ENCODE data around the gene TTC9C.

The TTC9C gene

GRCh38 chr11:62709247-62710000 is 18.9 kb upstream of the TTC9C start:
- H3K4me1 ChIP-seq (ENCODE audit: control insufficient read depth, insufficient read depth, low read length), result peaks cover 31% of the 10 kb centered on the region
- 7 to 10% methylated on average over 47 of the region's 47 CpGs for WGBS, 2 experiments
- no peaks in the 10 kb centered on the region for H3K27me3 ChIP-seq (ENCODE audit: control insufficient read depth, insufficient read depth, low read length, poor library complexity, severe bottlenecking)
- no peaks in the 10 kb centered on the region for H3K9me3 ChIP-seq (ENCODE audit: control insufficient read depth, low read length)
- H3K4me3 ChIP-seq (ENCODE audit: insufficient read depth, low read depth, low read length), result peak overlapping the region; percentile 32
- peaks cover 29% of the 10 kb centered on the region for H3K36me3 ChIP-seq (ENCODE audit: control insufficient read depth, insufficient read depth, low read length)
- peak overlapping the region; percentile 95 for H3K27ac ChIP-seq (ENCODE audit: insufficient read depth, low read depth, low read length, poor library complexity, severe bottlenecking)

GRCh38 chr11:62710001-62710345 is 18.3 kb upstream of the TTC9C start:
- H3K4me3 ChIP-seq (ENCODE audit: insufficient read depth, low read depth, low read length), result peak overlapping the region; percentile 32
- H3K4me1 ChIP-seq (ENCODE audit: control insufficient read depth, insufficient read depth, low read length), result peaks cover 30% of the 10 kb centered on the region
- H3K27ac ChIP-seq (ENCODE audit: insufficient read depth, low read depth, low read length, poor library complexity, severe bottlenecking), result peak overlapping the region; percentile 95
- WGBS, 2 experiments, result 82 to 84% methylated on average over 7 of the region's 7 CpGs
- H3K9me3 ChIP-seq (ENCODE audit: control insufficient read depth, low read length), result no peaks in the 10 kb centered on the region
- H3K36me3 ChIP-seq (ENCODE audit: control insufficient read depth, insufficient read depth, low read length), result peaks cover 29% of the 10 kb centered on the region
- no peaks in the 10 kb centered on the region for H3K27me3 ChIP-seq (ENCODE audit: control insufficient read depth, insufficient read depth, low read length, poor library complexity, severe bottlenecking)

DNA sequence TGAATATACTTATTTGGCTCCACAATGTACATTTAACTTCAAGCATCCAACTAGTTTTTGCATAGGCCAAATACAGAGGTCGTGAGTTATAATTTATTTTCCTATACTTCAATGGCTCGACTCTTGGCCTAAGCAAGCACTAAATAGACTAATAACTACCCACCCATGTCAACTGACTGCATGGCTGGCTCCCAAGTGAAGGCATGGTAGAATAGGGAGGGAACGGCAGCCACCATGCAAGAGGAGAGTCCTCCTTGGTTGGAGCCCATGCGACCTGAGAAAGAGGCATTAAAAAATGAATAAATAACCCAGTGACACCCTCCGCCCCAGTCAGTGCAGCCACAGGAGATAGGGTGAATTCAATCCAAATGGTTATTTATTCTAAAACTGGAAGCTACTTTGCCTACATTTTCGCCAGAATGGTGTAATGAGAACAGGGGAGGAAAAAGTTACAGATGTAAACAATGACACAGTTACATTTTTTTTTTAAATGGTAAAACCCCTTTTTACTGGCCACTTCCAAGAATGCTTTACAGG is 15.9 kb upstream of the TTC9C start:
- H3K36me3 ChIP-seq (ENCODE audit: control insufficient read depth, insufficient read depth, low read length), result peaks cover 50% of the 10 kb centered on the region
- H3K27ac ChIP-seq (ENCODE audit: insufficient read depth, low read depth, low read length, poor library complexity, severe bottlenecking), result no peak overlapping the region
- 92 to 95% methylated on average over 5 to 6 of the region's 6 CpGs for WGBS, 2 experiments

GRCh38 chr11:62712861-62713260 is 15.4 kb upstream of the TTC9C start:
- H3K27me3 ChIP-seq (ENCODE audit: control insufficient read depth, insufficient read depth, low read length, poor library complexity, severe bottlenecking), result no peaks in the 10 kb centered on the region
- H3K4me3 ChIP-seq (ENCODE audit: insufficient read depth, low read depth, low read length), result no peak overlapping the region
- H3K36me3 ChIP-seq (ENCODE audit: control insufficient read depth, insufficient read depth, low read length), result peaks cover 56% of the 10 kb centered on the region
- H3K27ac ChIP-seq (ENCODE audit: insufficient read depth, low read depth, low read length, poor library complexity, severe bottlenecking), result no peak overlapping the region
- H3K9me3 ChIP-seq (ENCODE audit: control insufficient read depth, low read length), result no peaks in the 10 kb centered on the region
- H3K4me1 ChIP-seq (ENCODE audit: control insufficient read depth, insufficient read depth, low read length), result peaks cover 13% of the 10 kb centered on the region
- WGBS, 2 experiments, result 94% methylated on average over 3 of the region's 3 CpGs

More for the DNA sequence above, 15.9 kb upstream of the TTC9C start:
- H3K4me3 ChIP-seq (ENCODE audit: insufficient read depth, low read depth, low read length), result no peak overlapping the region
- peaks cover 18% of the 10 kb centered on the region for H3K4me1 ChIP-seq (ENCODE audit: control insufficient read depth, insufficient read depth, low read length)
- H3K9me3 ChIP-seq (ENCODE audit: control insufficient read depth, low read length), result no peaks in the 10 kb centered on the region
- H3K27me3 ChIP-seq (ENCODE audit: control insufficient read depth, insufficient read depth, low read length, poor library complexity, severe bottlenecking), result no peaks in the 10 kb centered on the region

- peaks cover 60% of the 10 kb centered on the region for H3K36me3 ChIP-seq (ENCODE audit: control insufficient read depth, insufficient read depth, low read length)
- WGBS, 2 experiments, result 94 to 100% methylated on average over 2 of the region's 2 CpGs
Measured at GRCh38 chr11:62713343-62713742, 14.9 kb upstream of the TTC9C start.

GRCh38 chr11:62715150-62716130 is 12.8 kb upstream of the TTC9C start:
- no peaks in the 10 kb centered on the region for H3K4me1 ChIP-seq (ENCODE audit: control insufficient read depth, insufficient read depth, low read length)
- no peak overlapping the region for H3K27ac ChIP-seq (ENCODE audit: insufficient read depth, low read depth, low read length, poor library complexity, severe bottlenecking)
- no peaks in the 10 kb centered on the region for H3K9me3 ChIP-seq (ENCODE audit: control insufficient read depth, low read length)
- peaks cover 78% of the 10 kb centered on the region for H3K36me3 ChIP-seq (ENCODE audit: control insufficient read depth, insufficient read depth, low read length)
- WGBS, 2 experiments, result 92 to 93% methylated on average over 23 to 24 of the region's 24 CpGs
- H3K4me3 ChIP-seq (ENCODE audit: insufficient read depth, low read depth, low read length), result no peak overlapping the region
- H3K27me3 ChIP-seq (ENCODE audit: control insufficient read depth, insufficient read depth, low read length, poor library complexity, severe bottlenecking), result no peaks in the 10 kb centered on the region

More at GRCh38 chr11:62713343-62713742, 14.9 kb upstream of the TTC9C start:
- no peak overlapping the region for H3K27ac ChIP-seq (ENCODE audit: insufficient read depth, low read depth, low read length, poor library complexity, severe bottlenecking)
- no peak overlapping the region for H3K4me3 ChIP-seq (ENCODE audit: insufficient read depth, low read depth, low read length)
- no peaks in the 10 kb centered on the region for H3K27me3 ChIP-seq (ENCODE audit: control insufficient read depth, insufficient read depth, low read length, poor library complexity, severe bottlenecking)
- no peaks in the 10 kb centered on the region for H3K9me3 ChIP-seq (ENCODE audit: control insufficient read depth, low read length)
- H3K4me1 ChIP-seq (ENCODE audit: control insufficient read depth, insufficient read depth, low read length), result peaks cover 8% of the 10 kb centered on the region

DNA sequence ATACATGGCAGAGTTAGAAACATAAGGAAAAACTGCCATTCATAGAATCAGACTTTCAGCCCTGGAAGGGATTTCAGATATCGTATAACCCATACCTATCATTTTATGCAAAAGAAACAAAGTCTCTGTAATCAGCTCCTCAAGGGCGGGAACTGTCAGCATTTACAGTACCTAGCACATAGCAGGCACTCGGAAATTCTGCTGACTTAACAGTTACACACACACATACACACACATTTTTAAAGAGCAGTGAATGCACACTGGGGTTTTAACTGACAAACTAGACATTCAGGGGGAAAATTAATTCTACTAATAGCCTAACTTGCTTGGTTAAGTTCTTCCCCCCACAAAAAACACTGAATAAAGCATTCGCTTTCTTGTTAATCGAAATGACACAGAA is 12.1 kb upstream of the TTC9C start:
- Histone ChIP-seq H3K27ac (ENCODE audit: insufficient read depth, low read depth, low read length, poor library complexity, severe bottlenecking) (no peak overlapping the region), H3K4me3 (ENCODE audit: insufficient read depth, low read depth, low read length) (no peak overlapping the region), H3K4me1 (ENCODE audit: control insufficient read depth, insufficient read depth, low read length) (no peaks in the 10 kb centered on the region), H3K36me3 (ENCODE audit: control insufficient read depth, insufficient read depth, low read length) (peaks cover 76% of the 10 kb centered on the region), H3K27me3 (ENCODE audit: control insufficient read depth, insufficient read depth, low read length, poor library complexity, severe bottlenecking) (no peaks in the 10 kb centered on the region), H3K9me3 (ENCODE audit: control insufficient read depth, low read length) (no peaks in the 10 kb centered on the region)
- WGBS, 2 experiments, result 95 to 96% methylated on average over 5 of the region's 5 CpGs

DNA sequence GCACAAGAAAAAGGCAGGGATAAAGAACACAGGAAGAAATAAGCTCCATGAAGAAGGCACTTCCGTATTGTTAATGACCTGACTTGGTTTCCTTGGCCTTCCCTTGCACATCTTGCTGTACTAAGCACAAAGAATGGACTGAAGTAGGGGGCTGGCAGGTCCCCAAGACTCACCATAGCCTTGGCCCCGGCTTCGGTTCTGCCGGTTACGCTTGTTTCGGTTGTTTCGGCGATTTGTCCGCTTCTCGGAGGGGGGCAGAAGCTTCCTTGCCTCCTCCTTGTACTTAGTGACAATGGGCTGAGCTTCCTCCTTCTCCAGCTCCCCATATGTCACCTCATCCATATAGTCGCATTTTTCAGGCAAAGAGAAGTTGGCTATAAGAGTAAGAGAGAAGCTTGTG is 11.5 kb upstream of the TTC9C start:
- no peak overlapping the region for H3K4me3 ChIP-seq (ENCODE audit: insufficient read depth, low read depth, low read length)
- no peaks in the 10 kb centered on the region for H3K4me1 ChIP-seq (ENCODE audit: control insufficient read depth, insufficient read depth, low read length)
- no peaks in the 10 kb centered on the region for H3K27me3 ChIP-seq (ENCODE audit: control insufficient read depth, insufficient read depth, low read length, poor library complexity, severe bottlenecking)
- H3K9me3 ChIP-seq (ENCODE audit: control insufficient read depth, low read length), result no peaks in the 10 kb centered on the region
- WGBS, 2 experiments, result 94 to 95% methylated on average over 10 of the region's 11 CpGs
- peaks cover 76% of the 10 kb centered on the region for H3K36me3 ChIP-seq (ENCODE audit: control insufficient read depth, insufficient read depth, low read length)
- no peak overlapping the region for H3K27ac ChIP-seq (ENCODE audit: insufficient read depth, low read depth, low read length, poor library complexity, severe bottlenecking)

GRCh38 chr11:62719302-62719978 is 8.8 kb upstream of the TTC9C start:
- Histone ChIP-seq H3K27me3 (ENCODE audit: control insufficient read depth, insufficient read depth, low read length, poor library complexity, severe bottlenecking) (no peaks in the 10 kb centered on the region), H3K36me3 (ENCODE audit: control insufficient read depth, insufficient read depth, low read length) (peaks cover 88% of the 10 kb centered on the region)
- 95 to 96% methylated on average over 2 of the region's 2 CpGs for WGBS, 2 experiments

More at GRCh38 chr11:62719302-62719978, 8.8 kb upstream of the TTC9C start:
- Histone ChIP-seq H3K9me3 (ENCODE audit: control insufficient read depth, low read length) (no peaks in the 10 kb centered on the region), H3K4me1 (ENCODE audit: control insufficient read depth, insufficient read depth, low read length) (peaks cover 4% of the 10 kb centered on the region), H3K4me3 (ENCODE audit: insufficient read depth, low read depth, low read length) (no peak overlapping the region), H3K27ac (ENCODE audit: insufficient read depth, low read depth, low read length, poor library complexity, severe bottlenecking) (no peak overlapping the region)

Measured in ectodermal cell (in vitro differentiated cells).